ENCODE data around the gene SBK1. TPM values are rescaled to one million over a fixed set of nuclear protein-coding genes. Genes with fewer than 3 reads are reported as not detected.

SBK1 gene
- total RNA-seq, 6 experiments from 2014 or later: 0.04 to 0.12 (median 0.07) TPM

- DNase-seq (no peak), ATAC-seq (no peak)
- no CpG with 5 or more reads among the region's 14 CpGs for WGBS (ENCODE audit: insufficient coverage, low coverage, low lambda C conversion rate, missing lambda C conversion rate)
- Histone ChIP-seq H3K9me3 (no peaks in the 10 kb centered on the region), H3K27ac (no peak overlapping the region), H3K36me3 (no peaks in the 10 kb centered on the region), H3K4me3 (no peak overlapping the region), H3K27me3 (no peaks in the 10 kb centered on the region), H3K4me1 (peaks cover 0 to 7% (median 0%) of the 10 kb centered on the region in 4 donors)
- no peak for TF ChIP-seq POLR2A (IDR thresholded peaks at IDR 0.05)
- TF ChIP-seq, protein P1, sequence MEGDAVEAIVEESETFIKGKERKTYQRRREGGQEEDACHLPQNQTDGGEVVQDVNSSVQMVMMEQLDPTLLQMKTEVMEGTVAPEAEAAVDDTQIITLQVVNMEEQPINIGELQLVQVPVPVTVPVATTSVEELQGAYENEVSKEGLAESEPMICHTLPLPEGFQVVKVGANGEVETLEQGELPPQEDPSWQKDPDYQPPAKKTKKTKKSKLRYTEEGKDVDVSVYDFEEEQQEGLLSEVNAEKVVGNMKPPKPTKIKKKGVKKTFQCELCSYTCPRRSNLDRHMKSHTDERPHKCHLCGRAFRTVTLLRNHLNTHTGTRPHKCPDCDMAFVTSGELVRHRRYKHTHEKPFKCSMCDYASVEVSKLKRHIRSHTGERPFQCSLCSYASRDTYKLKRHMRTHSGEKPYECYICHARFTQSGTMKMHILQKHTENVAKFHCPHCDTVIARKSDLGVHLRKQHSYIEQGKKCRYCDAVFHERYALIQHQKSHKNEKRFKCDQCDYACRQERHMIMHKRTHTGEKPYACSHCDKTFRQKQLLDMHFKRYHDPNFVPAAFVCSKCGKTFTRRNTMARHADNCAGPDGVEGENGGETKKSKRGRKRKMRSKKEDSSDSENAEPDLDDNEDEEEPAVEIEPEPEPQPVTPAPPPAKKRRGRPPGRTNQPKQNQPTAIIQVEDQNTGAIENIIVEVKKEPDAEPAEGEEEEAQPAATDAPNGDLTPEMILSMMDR (IDR thresholded peaks at IDR 0.05): no peak
- intact Hi-C loops (cut with DNase I): no loop called here
Observed at GRCh38 chr16:28311913-28312312, 19.6 kb downstream of the SBK1 start.

DNA sequence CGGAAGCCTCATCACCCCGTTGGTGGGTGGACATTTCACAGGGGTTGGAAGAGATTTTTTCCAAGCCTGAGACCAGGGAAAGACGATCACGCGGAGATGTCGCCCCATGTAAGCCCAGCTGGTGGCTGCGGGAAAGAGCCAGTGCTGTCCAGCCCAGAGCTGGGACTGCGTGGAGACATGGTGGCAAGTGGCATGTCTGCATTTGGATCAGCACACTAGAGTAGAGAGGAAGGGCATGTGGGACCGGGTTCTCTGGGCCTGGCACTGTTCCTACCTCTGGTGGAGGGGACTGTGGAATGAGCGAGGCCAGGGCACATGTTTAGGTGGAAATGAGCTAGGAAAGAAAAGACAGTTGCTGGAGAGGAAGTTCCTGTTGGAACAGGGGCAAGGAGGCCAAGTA lies 20.0 kb downstream of the SBK1 start:
- Histone ChIP-seq H3K27ac (no peak overlapping the region), H3K4me1 (peaks cover 0 to 7% (median 0%) of the 10 kb centered on the region in 4 donors), H3K27me3 (no peaks in the 10 kb centered on the region), H3K9me3 (no peaks in the 10 kb centered on the region), H3K36me3 (no peaks in the 10 kb centered on the region), H3K4me3 (no peak overlapping the region)
- no peak for DNase-seq
- WGBS (ENCODE audit: insufficient coverage, low coverage, low lambda C conversion rate, missing lambda C conversion rate): 87% methylated on average over 10 of the region's 10 CpGs
- intact Hi-C loops (cut with DNase I): no loop called here
- ATAC-seq: no peak
- no peak for TF ChIP-seq POLR2A (IDR thresholded peaks at IDR 0.05)
- TF ChIP-seq, protein P1 (IDR thresholded peaks at IDR 0.05): no peak

GRCh38 chr16:28313587-28313986 lies 21.3 kb downstream of the SBK1 start:
- Histone ChIP-seq H3K4me3 (no peak overlapping the region), H3K36me3 (no peaks in the 10 kb centered on the region), H3K9me3 (no peaks in the 10 kb centered on the region), H3K27me3 (no peaks in the 10 kb centered on the region), H3K27ac (no peak overlapping the region), H3K4me1 (no peaks in the 10 kb centered on the region)
- 63% methylated on average over 6 of the region's 11 CpGs for WGBS (ENCODE audit: insufficient coverage, low coverage, low lambda C conversion rate, missing lambda C conversion rate)
- ATAC-seq: no peak
- DNase-seq: peak in 1 of 3 donors; percentile 36
- TF ChIP-seq, protein P1 (IDR thresholded peaks at IDR 0.05): no peak
- TF ChIP-seq POLR2A (IDR thresholded peaks at IDR 0.05): no peak
- intact Hi-C loops (cut with DNase I): no loop called here

- intact Hi-C loops (cut with DNase I): loop anchor here (2.0 to 5.0 kb wide), 2 partner anchors 37 to 39 kb away; no protein-coding TSS in a partner anchor
Observed at GRCh38 chr16:28316054-28316453, 23.7 kb downstream of the SBK1 start.

More at GRCh38 chr16:28316054-28316453, 23.7 kb downstream of the SBK1 start:
- 60% methylated on average over 2 of the region's 6 CpGs for WGBS (ENCODE audit: insufficient coverage, low coverage, low lambda C conversion rate, missing lambda C conversion rate)
- no peaks in the 10 kb centered on the region for H3K4me1 ChIP-seq
- H3K36me3 ChIP-seq: no peaks in the 10 kb centered on the region
- DNase-seq (peak in 1 of 3 donors; percentile 14), ATAC-seq (no peak)
- H3K4me3 ChIP-seq: no peak overlapping the region
- H3K9me3 ChIP-seq: no peaks in the 10 kb centered on the region
- no peak for TF ChIP-seq POLR2A (IDR thresholded peaks at IDR 0.05)
- TF ChIP-seq, protein P1 (IDR thresholded peaks at IDR 0.05): no peak
- no peak overlapping the region for H3K27ac ChIP-seq
- no peaks in the 10 kb centered on the region for H3K27me3 ChIP-seq
